ENCODE measurements around the gene TNK2. TPM values are rescaled to one million over a fixed set of nuclear protein-coding genes. Genes with fewer than 3 reads are reported as not detected.

The TNK2 gene
- total and polyA plus RNA-seq, 2 experiments from 2014 or later = 3.2 to 12.3 TPM

- H3K4me2 ChIP-seq (ENCODE audit: unreplicated experiment) = no peak overlapping the region
- H3K27ac ChIP-seq = no peak overlapping the region
- no peak overlapping the region for H3K9ac ChIP-seq
- H3F3A ChIP-seq (ENCODE audit: insufficient read depth) = no peaks in the 10 kb centered on the region
- H3K79me2 ChIP-seq (ENCODE audit: insufficient read depth) = no peaks in the 10 kb centered on the region
- no peak overlapping the region for H2AFZ ChIP-seq
- in situ Hi-C loops (cut with MboI) = no loop called here
- no peaks in the 10 kb centered on the region for H3K9me3 ChIP-seq (ENCODE audit: low read depth)
- H3K4me1 ChIP-seq (ENCODE audit: insufficient read depth) = no peaks in the 10 kb centered on the region
- no peaks in the 10 kb centered on the region for H4K20me1 ChIP-seq (ENCODE audit: insufficient read depth)
- no peak for DNase-seq
- 78 to 80% methylated on average over 13 of the region's 13 CpGs for WGBS, 2 experiments (ENCODE audit: low coverage in 1 of 2, low lambda C conversion rate in 2 of 2, missing lambda C conversion rate in 2 of 2)
- H3K27me3 ChIP-seq (replicated peaks; ENCODE audit: insufficient read depth) = no peaks in the 10 kb centered on the region
- H3K36me3 ChIP-seq (ENCODE audit: low read depth) = no peaks in the 10 kb centered on the region
- H3K4me3 ChIP-seq = no peak overlapping the region
- no peak for TF ChIP-seq EZH2phosphoT487 (IDR thresholded peaks at IDR 0.05; ENCODE audit: insufficient read depth, low read depth)
- TF ChIP-seq EZH2 (IDR thresholded peaks at IDR 0.05; ENCODE audit: insufficient read depth, poor library complexity, severe bottlenecking) = no peak
- H3K9me2 ChIP-seq (ENCODE audit: insufficient read depth) = no peaks in the 10 kb centered on the region
Measured at GRCh38 chr3:195855471-195856409, 52.6 kb downstream of the TNK2 start.

GRCh38 chr3:195854628-195855294 is 53.6 kb downstream of the TNK2 start:
- 86 to 93% methylated on average over 8 to 9 of the region's 9 CpGs for WGBS, 2 experiments (ENCODE audit: low coverage in 1 of 2, low lambda C conversion rate in 2 of 2, missing lambda C conversion rate in 2 of 2)
- H3K36me3 ChIP-seq (ENCODE audit: low read depth) = no peaks in the 10 kb centered on the region
- no peak overlapping the region for H3K9ac ChIP-seq
- no peak overlapping the region for H3K4me2 ChIP-seq (ENCODE audit: unreplicated experiment)
- H4K20me1 ChIP-seq (ENCODE audit: insufficient read depth) = no peaks in the 10 kb centered on the region
- H3K4me1 ChIP-seq (ENCODE audit: insufficient read depth) = no peaks in the 10 kb centered on the region
- no peaks in the 10 kb centered on the region for H3F3A ChIP-seq (ENCODE audit: insufficient read depth)
- H3K9me2 ChIP-seq (ENCODE audit: insufficient read depth) = no peaks in the 10 kb centered on the region
- no peak overlapping the region for H2AFZ ChIP-seq
- no peaks in the 10 kb centered on the region for H3K27me3 ChIP-seq (replicated peaks; ENCODE audit: insufficient read depth)
- DNase-seq = no peak
- TF ChIP-seq EZH2phosphoT487 (IDR thresholded peaks at IDR 0.05; ENCODE audit: insufficient read depth, low read depth) (no peak), EZH2 (IDR thresholded peaks at IDR 0.05; ENCODE audit: insufficient read depth, poor library complexity, severe bottlenecking) (no peak)
- H3K9me3 ChIP-seq (ENCODE audit: low read depth) = no peaks in the 10 kb centered on the region
- no peak overlapping the region for H3K4me3 ChIP-seq
- no peak overlapping the region for H3K27ac ChIP-seq
- no peaks in the 10 kb centered on the region for H3K79me2 ChIP-seq (ENCODE audit: insufficient read depth)
- in situ Hi-C loops (cut with MboI) = no loop called here

- Histone ChIP-seq H3K27me3 (replicated peaks; ENCODE audit: insufficient read depth) (no peaks in the 10 kb centered on the region), H3K4me3 (no peak overlapping the region), H3K9ac (no peak overlapping the region), H3K9me3 (ENCODE audit: low read depth) (no peaks in the 10 kb centered on the region), H3K4me2 (ENCODE audit: unreplicated experiment) (no peak overlapping the region), H3K9me2 (ENCODE audit: insufficient read depth) (no peaks in the 10 kb centered on the region), H3K4me1 (ENCODE audit: insufficient read depth) (no peaks in the 10 kb centered on the region), H2AFZ (no peak overlapping the region), H4K20me1 (ENCODE audit: insufficient read depth) (no peaks in the 10 kb centered on the region), H3K27ac (no peak overlapping the region), H3K79me2 (ENCODE audit: insufficient read depth) (no peaks in the 10 kb centered on the region), H3F3A (ENCODE audit: insufficient read depth) (no peaks in the 10 kb centered on the region), H3K36me3 (ENCODE audit: low read depth) (no peaks in the 10 kb centered on the region)
- no peak for TF ChIP-seq EZH2 (IDR thresholded peaks at IDR 0.05; ENCODE audit: insufficient read depth, poor library complexity, severe bottlenecking)
- no peak for TF ChIP-seq EZH2phosphoT487 (IDR thresholded peaks at IDR 0.05; ENCODE audit: insufficient read depth, low read depth)
- no peak for DNase-seq
- in situ Hi-C loops (cut with MboI) = no loop called here
- WGBS, 2 experiments (ENCODE audit: low coverage in 1 of 2, low lambda C conversion rate in 2 of 2, missing lambda C conversion rate in 2 of 2) = 80 to 86% methylated on average over 14 of the region's 14 CpGs
Measured at GRCh38 chr3:195853996-195854395, 54.4 kb downstream of the TNK2 start.

- Histone ChIP-seq H3K27ac (no peak overlapping the region), H3K9ac (no peak overlapping the region), H3K27me3 (replicated peaks; ENCODE audit: insufficient read depth) (no peaks in the 10 kb centered on the region), H3K9me2 (ENCODE audit: insufficient read depth) (no peaks in the 10 kb centered on the region), H3K79me2 (ENCODE audit: insufficient read depth) (no peaks in the 10 kb centered on the region), H2AFZ (no peak overlapping the region), H3K4me3 (no peak overlapping the region), H3K4me1 (ENCODE audit: insufficient read depth) (no peaks in the 10 kb centered on the region), H4K20me1 (ENCODE audit: insufficient read depth) (no peaks in the 10 kb centered on the region), H3K36me3 (ENCODE audit: low read depth) (no peaks in the 10 kb centered on the region), H3K9me3 (ENCODE audit: low read depth) (no peaks in the 10 kb centered on the region), H3F3A (ENCODE audit: insufficient read depth) (no peaks in the 10 kb centered on the region), H3K4me2 (ENCODE audit: unreplicated experiment) (no peak overlapping the region)
- DNase-seq = no peak
- TF ChIP-seq EZH2 (IDR thresholded peaks at IDR 0.05; ENCODE audit: insufficient read depth, poor library complexity, severe bottlenecking) (no peak), EZH2phosphoT487 (IDR thresholded peaks at IDR 0.05; ENCODE audit: insufficient read depth, low read depth) (no peak)
- WGBS, 2 experiments (ENCODE audit: low coverage in 1 of 2, low lambda C conversion rate in 2 of 2, missing lambda C conversion rate in 2 of 2) = 89 to 93% methylated on average over 18 to 20 of the region's 20 CpGs
- in situ Hi-C loops (cut with MboI) = no loop called here
Measured at GRCh38 chr3:195853036-195853435, 55.3 kb downstream of the TNK2 start.

All from GM23248 (cell line).